ENCODE measurements around the gene ERCC3.

DNA sequence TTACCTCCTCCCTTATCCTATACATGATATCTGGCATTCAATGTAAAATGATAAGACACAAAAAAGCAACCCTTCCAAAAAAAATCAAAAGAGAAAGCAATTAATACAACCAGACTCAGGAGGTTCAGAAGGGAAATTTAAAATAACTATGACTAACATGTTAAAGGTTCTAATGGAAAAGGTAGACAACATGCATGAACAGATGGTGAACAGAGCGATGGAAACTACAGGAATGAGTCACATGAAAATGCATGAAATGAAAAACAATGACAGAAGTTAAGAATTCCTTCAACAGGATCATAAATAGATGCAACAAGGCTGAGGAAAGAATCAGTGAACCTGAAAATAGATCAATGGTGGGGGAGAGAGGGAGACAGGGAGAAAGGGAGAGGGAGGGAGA is 26.1 kb upstream of the ERCC3 start:
- TF ChIP-seq, protein P1, sequence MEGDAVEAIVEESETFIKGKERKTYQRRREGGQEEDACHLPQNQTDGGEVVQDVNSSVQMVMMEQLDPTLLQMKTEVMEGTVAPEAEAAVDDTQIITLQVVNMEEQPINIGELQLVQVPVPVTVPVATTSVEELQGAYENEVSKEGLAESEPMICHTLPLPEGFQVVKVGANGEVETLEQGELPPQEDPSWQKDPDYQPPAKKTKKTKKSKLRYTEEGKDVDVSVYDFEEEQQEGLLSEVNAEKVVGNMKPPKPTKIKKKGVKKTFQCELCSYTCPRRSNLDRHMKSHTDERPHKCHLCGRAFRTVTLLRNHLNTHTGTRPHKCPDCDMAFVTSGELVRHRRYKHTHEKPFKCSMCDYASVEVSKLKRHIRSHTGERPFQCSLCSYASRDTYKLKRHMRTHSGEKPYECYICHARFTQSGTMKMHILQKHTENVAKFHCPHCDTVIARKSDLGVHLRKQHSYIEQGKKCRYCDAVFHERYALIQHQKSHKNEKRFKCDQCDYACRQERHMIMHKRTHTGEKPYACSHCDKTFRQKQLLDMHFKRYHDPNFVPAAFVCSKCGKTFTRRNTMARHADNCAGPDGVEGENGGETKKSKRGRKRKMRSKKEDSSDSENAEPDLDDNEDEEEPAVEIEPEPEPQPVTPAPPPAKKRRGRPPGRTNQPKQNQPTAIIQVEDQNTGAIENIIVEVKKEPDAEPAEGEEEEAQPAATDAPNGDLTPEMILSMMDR (IDR thresholded peaks at IDR 0.05): no peak
- TF ChIP-seq POLR2A (IDR thresholded peaks at IDR 0.05) (no peak), POLR2AphosphoS5 (IDR thresholded peaks at IDR 0.05) (no peak)
